H1 (cell line): Measurements from ENCODE around the gene CCNB3. TPM values are rescaled to one million over a fixed set of nuclear protein-coding genes. Genes with fewer than 3 reads are reported as not detected.

Experiments
- CTCF ChIA-PET: fragments of 300-600 bp; sonication (Branson Sonifier 250); formaldehyde crosslinking; loops from one replicate; lab custom pipeline; 2021; ENCODE audit not compliant: partially characterized antibody; lab: Charles Lee
- POLR2A ChIA-PET: fragments of 300-600 bp; sonication (Branson Sonifier 250); formaldehyde crosslinking; loops from one replicate; lab custom pipeline; 2021; ENCODE audit warnings: inconsistent platforms; ENCODE audit not compliant: partially characterized antibody; lab: Charles Lee
- DNase-seq, 2 experiments: peaks; one replicate each; pipeline versions ENCODE4 v3.0.0 to v3.0.0-alpha.2; 2010 to 2022; ENCODE audit warnings: low spot score in 2 of 2, low read depth in 1 of 2, mixed read lengths in 1 of 2
- FAIRE-seq: peaks from 2 replicates; lab custom pipeline; 2011; peaks lifted over from hg19 to GRCh38; lab: Jason Lieb, UNC
- H2AFZ ChIP-seq: 2 replicates; pipeline ENCODE4 v1.8.1; 2012; ENCODE audit warnings: low read length, inconsistent platforms
- H2AK5ac ChIP-seq: 2 replicates; pipeline ENCODE4 v1.6.1; 2013; ENCODE audit warnings: low read depth, low read length
- H2BK120ac ChIP-seq: replicated peaks from 2 replicates; pipeline ENCODE3; 2013; ENCODE audit warnings: low read depth, low read length, inconsistent platforms
- H2BK12ac ChIP-seq: 2 replicates; pipeline ENCODE4 v1.6.1; 2013; ENCODE audit warnings: low read depth, low read length
- H2BK15ac ChIP-seq: 2 replicates; pipeline ENCODE4 v1.6.1; 2013; ENCODE audit warnings: low read length
- H2BK20ac ChIP-seq: 2 replicates; pipeline ENCODE4 v1.6.1; 2013; ENCODE audit warnings: low read length
- H2BK5ac ChIP-seq: 2 replicates; pipeline ENCODE4 v1.6.1; 2013; ENCODE audit warnings: low read depth, low read length
- H3K14ac ChIP-seq: 2 replicates; pipeline ENCODE4 v1.6.1; 2013; ENCODE audit warnings: inconsistent platforms; ENCODE audit not compliant: insufficient read length
- H3K18ac ChIP-seq: 2 replicates; pipeline ENCODE4 v1.6.1; 2013; ENCODE audit warnings: low read length; ENCODE audit errors: extremely low read depth
- H3K23ac ChIP-seq: 2 replicates; pipeline ENCODE4 v1.6.1; 2013; ENCODE audit warnings: inconsistent platforms; ENCODE audit not compliant: insufficient read length
- H3K23me2 ChIP-seq: 2 replicates; pipeline ENCODE4 v1.6.1; 2013; ENCODE audit warnings: low read depth, low read length
- H3K27ac ChIP-seq: 2 replicates; pipeline ENCODE4 v1.6.1; 2011; ENCODE audit warnings: low read depth, low read length, inconsistent platforms
- H3K27me3 ChIP-seq, 4 experiments: replicated peaks in 1 of 4; 1 replicate in 1 of 4; 2 replicates in 3 of 4; pipeline versions ENCODE4 v1.6.1 to v1.8.1; 2011 to 2013; ENCODE audit warnings: low read length in 3 of 4, mild to moderate bottlenecking in 3 of 4, inconsistent platforms in 2 of 4, mixed read lengths in 2 of 4, moderate library complexity in 1 of 4; ENCODE audit not compliant: control insufficient read depth in 3 of 4, insufficient read depth in 3 of 4; ENCODE audit errors: extremely low read depth in 1 of 4
- H3K36me3 ChIP-seq, 4 experiments: 2 replicates each; pipeline versions ENCODE4 v1.6.1 to v1.8.1; 2011 to 2013; ENCODE audit warnings: mild to moderate bottlenecking in 4 of 4, low read length in 3 of 4, moderate library complexity in 2 of 4, control low read depth in 1 of 4, inconsistent platforms in 1 of 4; ENCODE audit not compliant: insufficient read depth in 4 of 4, control insufficient read depth in 2 of 4
- H3K4ac ChIP-seq: replicated peaks from 2 replicates; pipeline ENCODE3; 2013; ENCODE audit warnings: low read length, low read depth, mixed read lengths, inconsistent platforms; ENCODE audit not compliant: insufficient read length
- H3K4me1 ChIP-seq, 4 experiments: replicated peaks in 1 of 4; 1 replicate in 1 of 4; 2 replicates in 3 of 4; pipeline versions ENCODE4 v1.6.1 to v1.8.1; 2011 to 2013; ENCODE audit warnings: low read length in 3 of 4, inconsistent platforms in 2 of 4, mixed read lengths in 1 of 4; ENCODE audit not compliant: insufficient read depth in 4 of 4, control insufficient read depth in 3 of 4
- H3K4me2 ChIP-seq, 2 experiments: 2 replicates each; pipeline versions ENCODE4 v1.6.1 to v1.8.1; 2011 to 2013; ENCODE audit warnings: low read depth in 2 of 2, low read length in 2 of 2, control low read depth in 1 of 2, inconsistent platforms in 1 of 2, mild to moderate bottlenecking in 1 of 2; ENCODE audit not compliant: insufficient read depth in 1 of 2
- H3K4me3 ChIP-seq, 4 experiments: fragments of 200-600, 300-600 bp in 1 of 4; sonication (generic), shearing (Covaris generic), sonication (Bioruptor Twin) in 1 of 4; 2 replicates each; pipeline versions ENCODE4 v1.5.1 to v1.8.1; 2011 to 2016; ENCODE audit warnings: low read length in 4 of 4, low read depth in 3 of 4, control low read depth in 2 of 4, inconsistent platforms in 2 of 4, mild to moderate bottlenecking in 2 of 4, mixed read lengths in 1 of 4, moderate library complexity in 1 of 4; ENCODE audit not compliant: insufficient read depth in 2 of 4; ENCODE audit errors: extremely low read depth in 1 of 4
- H3K56ac ChIP-seq: replicated peaks from 2 replicates; pipeline ENCODE3; 2013; ENCODE audit warnings: low read depth, mild to moderate bottlenecking, mixed read lengths, low read length, inconsistent platforms; ENCODE audit not compliant: insufficient read length
- H3K79me1 ChIP-seq: 2 replicates; pipeline ENCODE4 v1.6.1; 2013; ENCODE audit warnings: low read depth, low read length, control low read depth
- H3K79me2 ChIP-seq, 2 experiments: 2 replicates each; pipeline versions ENCODE4 v1.6.1 to v1.8.1; 2012 to 2013; ENCODE audit warnings: low read length in 2 of 2, mild to moderate bottlenecking in 2 of 2, inconsistent platforms in 1 of 2; ENCODE audit not compliant: insufficient read depth in 2 of 2, control insufficient read depth in 1 of 2
- H3K9ac ChIP-seq, 4 experiments: replicated peaks in 1 of 4; 1 replicate in 1 of 4; 2 replicates in 3 of 4; pipeline versions ENCODE4 v1.6.1 to v1.8.1; 2011 to 2013; ENCODE audit warnings: low read depth in 3 of 4, low read length in 3 of 4, control low read depth in 2 of 4, mild to moderate bottlenecking in 2 of 4, moderate library complexity in 2 of 4, inconsistent platforms in 1 of 4; ENCODE audit errors: extremely low read depth in 1 of 4
- H3K9me3 ChIP-seq, 2 experiments: 2 replicates each; pipeline versions ENCODE4 v1.6.1 to v1.8.1; 2012 to 2013; ENCODE audit warnings: mild to moderate bottlenecking in 2 of 2, moderate library complexity in 2 of 2, control low read depth in 1 of 2, inconsistent platforms in 1 of 2, low read depth in 1 of 2, low read length in 1 of 2, mixed read lengths in 1 of 2; ENCODE audit not compliant: insufficient read depth in 2 of 2
- H4K20me1 ChIP-seq, 2 experiments: replicated peaks in 1 of 2; 2 replicates each; pipeline versions ENCODE3 to v1.8.1; 2011 to 2013; ENCODE audit warnings: inconsistent platforms in 2 of 2, low read length in 2 of 2, mild to moderate bottlenecking in 1 of 2; ENCODE audit not compliant: insufficient read depth in 2 of 2, control insufficient read depth in 1 of 2
- H4K5ac ChIP-seq: 2 replicates; pipeline ENCODE4 v1.6.1; 2013; ENCODE audit warnings: low read length, low read depth, mixed read lengths, inconsistent platforms; ENCODE audit not compliant: insufficient read length
- H4K8ac ChIP-seq: 2 replicates; pipeline ENCODE4 v1.8.0; 2013; ENCODE audit warnings: mild to moderate bottlenecking, moderate library complexity, low read length, inconsistent platforms; ENCODE audit not compliant: insufficient read depth; ENCODE audit errors: extremely low read depth
- H4K91ac ChIP-seq: replicated peaks from 2 replicates; pipeline ENCODE3; 2013; ENCODE audit warnings: low read length, mixed read lengths, inconsistent platforms; ENCODE audit not compliant: insufficient read length
- EZH2 ChIP-seq: fragments of 200-600 bp; sonication (generic); IDR thresholded peaks from 2 replicates; pipeline ENCODE4 v1.7.1; 2012; ENCODE audit warnings: low read depth, mild to moderate bottlenecking, moderate library complexity, low read length, inconsistent platforms; ENCODE audit not compliant: severe bottlenecking
- WGBS, 2 experiments: shearing (Covaris generic) in 1 of 2; methylation state at CpG; one replicate each; pipeline versions ENCODE4 v1.1.6 to v1.1.7; 2013 to 2015; ENCODE audit warnings: low lambda C conversion rate in 2 of 2, mixed read lengths in 2 of 2, inconsistent platforms in 1 of 2, low coverage in 1 of 2, missing lambda C conversion rate in 1 of 2; ENCODE audit not compliant: insufficient replicate concordance in 2 of 2, insufficient coverage in 1 of 2, insufficient read length in 1 of 2; ENCODE audit errors: extremely low coverage in 1 of 2, missing lambda C conversion rate in 1 of 2; 5-methylcytosine and 5-hydroxymethylcytosine counted together
- polyA plus RNA-seq, 7 experiments: library from polyadenylated mRNA; depleted of rRNA in 3 of 7; stranded (reverse) in 5 of 7; unstranded in 2 of 7; fragments of >200 nt in 5 of 7; fragments of 200-250 nt in 2 of 7; gene quantifications; 1 replicate in 5 of 7; 2 replicates in 1 of 7; 4 replicates in 1 of 7; pipeline versions ENCODE4 v1.2.1 to v1.2.3, GENCODE V29; 2011 to 2013; ENCODE audit warnings: missing spikeins in 2 of 7, mixed read lengths in 2 of 7
- total RNA-seq: library from RNA; stranded (reverse); fragmentation: NEBNext Ultra II Directional; extraction: Animal tissue kit (Norgen Biotek cat#: 25700); gene quantifications from 2 replicates; pipeline ENCODE4 v1.2.1, GENCODE V29; 2021

The CCNB3 gene
- total and polyA plus RNA-seq, 2 of the 8 experiments (the other 6 are each of a cell fraction or from before 2014, with no cell fraction given) = 0.09 to 0.30 TPM

DNA sequence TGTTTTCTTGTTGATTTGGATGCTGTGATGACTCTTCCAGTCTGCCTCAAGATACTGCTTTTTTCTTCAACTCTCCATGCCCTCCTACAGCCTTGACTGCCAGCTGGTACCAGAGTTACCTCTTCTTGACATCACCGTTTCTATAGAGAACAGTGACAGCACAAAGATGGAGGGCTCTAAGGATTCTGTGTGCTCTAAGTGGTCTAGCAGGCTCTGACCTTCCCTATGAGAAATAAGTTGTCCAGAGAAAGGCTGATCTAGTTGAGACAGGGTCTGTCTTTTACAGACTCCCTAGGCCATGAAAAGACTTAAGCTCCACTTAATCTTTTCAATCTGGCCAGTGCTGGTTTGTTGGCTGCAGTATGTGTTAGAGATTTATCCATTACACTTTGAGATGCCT, 3.7 kb upstream of the CCNB3 start, which contains the start of gene AKAP4:
Gene AKAP4, minus strand, starts transcription at position 101 of the 400 bp plus-strand sequence. CDS start 118 bp downstream, outside the sequence.
- H2BK12ac ChIP-seq = no peak within 1 kb of the TSS
- FAIRE-seq (no peak), DNase-seq (no peak)
- H2AK5ac ChIP-seq = no peak within 1 kb of the TSS
- H4K5ac ChIP-seq = no peak within 1 kb of the TSS
- H3K14ac ChIP-seq = no peak within 1 kb of the TSS
- ChIA-PET POLR2A (no interaction called here), CTCF (interaction anchor here (0.7 to 2.0 kb wide), 3 partner anchors 9 to 418 kb away, joined by 3 to 15 read pairs (median 3); no protein-coding TSS in a partner anchor)
- no peak within 1 kb of the TSS for H2BK20ac ChIP-seq
- H4K91ac ChIP-seq = no peak within 1 kb of the TSS
- peaks cover 0 to 4% (median 1%) of the 10 kb centered on the region in 4 experiments; a peak in 4 of 7 replicates for H3K4me1 ChIP-seq
- TF ChIP-seq EZH2 = no peak
- H3K79me2 ChIP-seq = no peaks in the 10 kb centered on the region
- H2AFZ ChIP-seq = no peak within 1 kb of the TSS
- H3K18ac ChIP-seq = no peak within 1 kb of the TSS
- no peak within 1 kb of the TSS for H3K9ac ChIP-seq
- WGBS, 2 experiments = 100% methylated on average over 1 of the region's 1 CpG; no CpG with 5 or more reads in 1 of the 2 experiments
- H3K27ac ChIP-seq = no peak within 1 kb of the TSS
- H3K27me3 ChIP-seq = no peaks in the 10 kb centered on the region
- no peak within 1 kb of the TSS for H2BK15ac ChIP-seq
- no peak within 1 kb of the TSS for H2BK120ac ChIP-seq
- H4K20me1 ChIP-seq = no peaks in the 10 kb centered on the region
- no peak within 1 kb of the TSS for H3K4me3 ChIP-seq
- no peaks in the 10 kb centered on the region for H3K9me3 ChIP-seq
- no peaks in the 10 kb centered on the region for H3K36me3 ChIP-seq
- no peaks in the 10 kb centered on the region for H3K23me2 ChIP-seq
- H3K23ac ChIP-seq = no peak within 1 kb of the TSS
- H3K4me2 ChIP-seq = no peak within 1 kb of the TSS
- no peak within 1 kb of the TSS for H3K56ac ChIP-seq
- H3K4ac ChIP-seq = no peak within 1 kb of the TSS
- no peaks in the 10 kb centered on the region for H3K79me1 ChIP-seq
- H2BK5ac ChIP-seq = no peak within 1 kb of the TSS
- H4K8ac ChIP-seq = no peak within 1 kb of the TSS
